Stimulated activated naive CD8-positive, alpha-beta T cell treated with anti-CD3 and anti-CD28 coated beads, Interleukin-15, amount 100 ng/mL, for 72 hours (primary cell): ENCODE results near the gene LETM1.
A peak's percentile ranks its signal among the peaks of the same experiment; 100 is the strongest.

Experiments used
- ATAC-seq: fragments of 150-1000 bp; cut with Tn5 transposase; 2 replicates; pipeline ENCODE4 v1.10.0; 2021; ENCODE audit warnings: mild to moderate bottlenecking, moderate library complexity
- DNase-seq, 2 donors: peaks; one replicate each; pipeline ENCODE4 v3.0.0; 2021 to 2022
- H3K27ac Mint-ChIP-seq, 2 donors: one replicate each; pipeline ENCODE4 v1.8.0; 2022; ENCODE audit warnings: mild to moderate bottlenecking in 2 of 2, mixed read lengths in 2 of 2, moderate library complexity in 2 of 2
- H3K27me3 Mint-ChIP-seq: one replicate; pipeline ENCODE4 v1.8.0; 2022; ENCODE audit warnings: mixed read lengths
- H3K4me1 Mint-ChIP-seq: one replicate; pipeline ENCODE4 v1.8.0; 2022; ENCODE audit warnings: mild to moderate bottlenecking, mixed read lengths
- H3K4me3 Mint-ChIP-seq, 2 donors: one replicate each; pipeline ENCODE4 v1.8.0; 2022; ENCODE audit warnings: mild to moderate bottlenecking in 2 of 2, mixed read lengths in 2 of 2, moderate library complexity in 1 of 2
- H3K9me3 Mint-ChIP-seq, 2 donors: one replicate each; pipeline ENCODE4 v1.8.0; 2022; ENCODE audit warnings: mixed read lengths in 2 of 2

The LETM1 gene

GRCh38 chr4:1864076-1865008 lies 8.4 kb upstream of the LETM1 start:
- Mint-ChIP-seq H3K4me1 (peaks cover 40% of the 10 kb centered on the region), H3K27ac (no peak overlapping the region), H3K9me3 (no peaks in the 10 kb centered on the region), H3K4me3 (peak overlapping the region in 1 of 2 donors; percentile 92), H3K27me3 (no peaks in the 10 kb centered on the region)
- no peak for DNase-seq
- no peak for ATAC-seq

GRCh38 chr4:1863297-1864033 lies 7.5 kb upstream of the LETM1 start:
- Mint-ChIP-seq H3K27ac (peak overlapping the region in 1 of 2 donors; percentile 69), H3K27me3 (no peaks in the 10 kb centered on the region), H3K4me3 (peak overlapping the region; percentile 84 to 92), H3K9me3 (no peaks in the 10 kb centered on the region), H3K4me1 (peaks cover 40% of the 10 kb centered on the region)
- peak in 1 of 2 donors; percentile 28 for DNase-seq
- ATAC-seq = peak; percentile 46

GRCh38 chr4:1862961-1863296 lies 7.0 kb upstream of the LETM1 start:
- Mint-ChIP-seq H3K4me1 (peaks cover 40% of the 10 kb centered on the region), H3K9me3 (no peaks in the 10 kb centered on the region), H3K4me3 (peak overlapping the region; percentile 84 to 92), H3K27me3 (no peaks in the 10 kb centered on the region), H3K27ac (peak overlapping the region; percentile 69 to 90)
- DNase-seq (no peak), ATAC-seq (peak; percentile 19)

- Mint-ChIP-seq H3K27ac (peak overlapping the region; percentile 90 to 94), H3K4me3 (peak overlapping the region; percentile 84 to 92), H3K27me3 (no peaks in the 10 kb centered on the region), H3K4me1 (peaks cover 39% of the 10 kb centered on the region), H3K9me3 (no peaks in the 10 kb centered on the region)
- ATAC-seq = peak; percentile 78
- DNase-seq = peak; percentile 30 to 47
Observed at GRCh38 chr4:1862055-1862911, 6.3 kb upstream of the LETM1 start.

- Mint-ChIP-seq H3K4me1 (peaks cover 53% of the 10 kb centered on the region), H3K27ac (no peak overlapping the region)
- no peak for DNase-seq
Observed at GRCh38 chr4:1859389-1859753, 3.4 kb upstream of the LETM1 start.

GRCh38 chr4:1857931-1858330 lies 2.0 kb upstream of the LETM1 start:
- ATAC-seq = no peak
- Mint-ChIP-seq H3K4me3 (no peak overlapping the region), H3K27me3 (no peaks in the 10 kb centered on the region), H3K9me3 (no peaks in the 10 kb centered on the region), H3K4me1 (peaks cover 51% of the 10 kb centered on the region), H3K27ac (peak overlapping the region in 1 of 2 donors; percentile 59)
- DNase-seq = no peak

More at GRCh38 chr4:1859389-1859753, 3.4 kb upstream of the LETM1 start:
- Mint-ChIP-seq H3K27me3 (no peaks in the 10 kb centered on the region), H3K4me3 (no peak overlapping the region), H3K9me3 (no peaks in the 10 kb centered on the region)
- no peak for ATAC-seq

- Mint-ChIP-seq H3K4me3 (peak overlapping the region; percentile 84 to 90), H3K27ac (peak overlapping the region; percentile 46 to 89), H3K4me1 (peaks cover 51% of the 10 kb centered on the region), H3K9me3 (no peaks in the 10 kb centered on the region), H3K27me3 (no peaks in the 10 kb centered on the region)
- no peak for DNase-seq
- ATAC-seq = no peak
Observed at GRCh38 chr4:1856943-1857699, 1.2 kb upstream of the LETM1 start.

- Mint-ChIP-seq H3K27ac (peak overlapping the region; percentile 9 to 52), H3K9me3 (no peaks in the 10 kb centered on the region), H3K4me1 (peaks cover 50% of the 10 kb centered on the region), H3K4me3 (peak overlapping the region; percentile 83 to 90), H3K27me3 (no peaks in the 10 kb centered on the region)
- DNase-seq (peak; percentile 36 to 37), ATAC-seq (peak; percentile 48)
Observed at GRCh38 chr4:1855333-1856070, 454 bp downstream of the LETM1 start.

- ATAC-seq (no peak), DNase-seq (no peak)
- peak overlapping the region; percentile 52 to 91 for H3K27ac Mint-ChIP-seq
- H3K27me3 Mint-ChIP-seq = no peaks in the 10 kb centered on the region
- H3K4me1 Mint-ChIP-seq = peaks cover 50% of the 10 kb centered on the region
- no peaks in the 10 kb centered on the region for H3K9me3 Mint-ChIP-seq
- peak overlapping the region; percentile 74 to 83 for H3K4me3 Mint-ChIP-seq
Observed at GRCh38 chr4:1854752-1855151, 1.2 kb downstream of the LETM1 start.

GRCh38 chr4:1852904-1853623 lies 2.9 kb downstream of the LETM1 start:
- ATAC-seq (no peak), DNase-seq (no peak)
- no peak overlapping the region for H3K4me3 Mint-ChIP-seq
- no peak overlapping the region for H3K27ac Mint-ChIP-seq
- H3K4me1 Mint-ChIP-seq = peaks cover 50% of the 10 kb centered on the region
- no peaks in the 10 kb centered on the region for H3K27me3 Mint-ChIP-seq
- H3K9me3 Mint-ChIP-seq = no peaks in the 10 kb centered on the region

GRCh38 chr4:1851575-1852410 lies 4.2 kb downstream of the LETM1 start:
- Mint-ChIP-seq H3K27ac (no peak overlapping the region), H3K9me3 (no peaks in the 10 kb centered on the region), H3K4me3 (no peak overlapping the region), H3K27me3 (no peaks in the 10 kb centered on the region), H3K4me1 (peaks cover 41% of the 10 kb centered on the region)
- ATAC-seq (no peak), DNase-seq (no peak)

GRCh38 chr4:1851160-1851559 lies 4.8 kb downstream of the LETM1 start:
- H3K27me3 Mint-ChIP-seq = no peaks in the 10 kb centered on the region

GRCh38 chr4:1850276-1850675 lies 5.7 kb downstream of the LETM1 start:
- Mint-ChIP-seq H3K4me3 (no peak overlapping the region), H3K27ac (no peak overlapping the region), H3K27me3 (no peaks in the 10 kb centered on the region), H3K9me3 (no peaks in the 10 kb centered on the region), H3K4me1 (peaks cover 40% of the 10 kb centered on the region)
- ATAC-seq (no peak), DNase-seq (no peak)

More at GRCh38 chr4:1851160-1851559, 4.8 kb downstream of the LETM1 start:
- H3K9me3 Mint-ChIP-seq = no peaks in the 10 kb centered on the region
- peak overlapping the region in 1 of 2 donors; percentile 42 for H3K4me3 Mint-ChIP-seq
- H3K27ac Mint-ChIP-seq = peak overlapping the region in 1 of 2 donors; percentile 71
- H3K4me1 Mint-ChIP-seq = peaks cover 40% of the 10 kb centered on the region
- no peak for ATAC-seq
- no peak for DNase-seq
